KMS-11 (cell line): ENCODE data around the gene STPG1.

Experiments used
- H2AFZ ChIP-seq: fragments of 200-600 bp; sonication (generic); 2 replicates; pipeline ENCODE4 v1.6.1; 2016; ENCODE audit warnings: antibody characterized with exemption, mixed run types, low read depth
- H3K27ac ChIP-seq: fragments of 200-600 bp; sonication (generic); 2 replicates; pipeline ENCODE4 v1.6.1; 2016; ENCODE audit warnings: mild to moderate bottlenecking, mixed run types
- H3K27me3 ChIP-seq: fragments of 200-600 bp; sonication (generic); 2 replicates; pipeline ENCODE4 v1.6.1; 2017; ENCODE audit warnings: mild to moderate bottlenecking, low read depth, mixed run types, moderate library complexity; ENCODE audit not compliant: insufficient read depth
- H3K36me3 ChIP-seq: fragments of 200-600 bp; sonication (generic); 2 replicates; pipeline ENCODE4 v1.6.1; 2017; ENCODE audit warnings: mild to moderate bottlenecking, mixed run types; ENCODE audit not compliant: insufficient read depth
- H3K4me1 ChIP-seq: fragments of 200-600 bp; sonication (generic); 2 replicates; pipeline ENCODE4 v1.6.1; 2016; ENCODE audit warnings: mild to moderate bottlenecking, low read depth, mixed run types; ENCODE audit not compliant: poor library complexity, severe bottlenecking
- H3K4me2 ChIP-seq: fragments of 200-600 bp; sonication (generic); 2 replicates; pipeline ENCODE4 v1.7.0; 2016; ENCODE audit warnings: mild to moderate bottlenecking, mixed run types
- H3K4me3 ChIP-seq: fragments of 200-600 bp; sonication (generic); IDR thresholded peaks from 2 replicates; pipeline ENCODE4 v1.6.1; 2017; ENCODE audit warnings: low read depth, low read length, mixed read lengths; ENCODE audit not compliant: insufficient read depth
- H3K79me2 ChIP-seq: fragments of 200-600 bp; sonication (generic); 2 replicates; pipeline ENCODE4 v1.6.1; 2016; ENCODE audit warnings: low read depth, mixed run types; ENCODE audit not compliant: insufficient read depth
- H3K9ac ChIP-seq: fragments of 200-600 bp; sonication (generic); 2 replicates; pipeline ENCODE4 v1.6.1; 2016; ENCODE audit warnings: mild to moderate bottlenecking, mixed run types
- H4K20me1 ChIP-seq: fragments of 200-600 bp; sonication (generic); 2 replicates; pipeline ENCODE4 v1.6.1; 2016; ENCODE audit warnings: mild to moderate bottlenecking, mixed run types; ENCODE audit not compliant: insufficient read depth
- CTCF ChIP-seq: fragments of 200-600 bp; sonication (generic); conservative IDR thresholded peaks from 2 replicates; pipeline ENCODE4 v1.6.1; 2017; ENCODE audit warnings: low read depth, mild to moderate bottlenecking, antibody characterized with exemption, low read length, moderate library complexity, mixed read lengths

Gene STPG1

GRCh38 chr1:24382165-24382577, 31.4 kb downstream of the STPG1 start:
- TF ChIP-seq CTCF = no peak
- no peak overlapping the region for H3K9ac ChIP-seq
- no peak overlapping the region for H2AFZ ChIP-seq
- peaks cover 38% of the 10 kb centered on the region for H3K4me1 ChIP-seq
- no peaks in the 10 kb centered on the region for H3K27me3 ChIP-seq
- H3K4me3 ChIP-seq = no peak overlapping the region
- no peaks in the 10 kb centered on the region for H4K20me1 ChIP-seq
- no peaks in the 10 kb centered on the region for H3K79me2 ChIP-seq
- H3K27ac ChIP-seq = no peak overlapping the region
- H3K36me3 ChIP-seq = no peaks in the 10 kb centered on the region
- H3K4me2 ChIP-seq = no peak overlapping the region

- H3K79me2 ChIP-seq = no peaks in the 10 kb centered on the region
- no peaks in the 10 kb centered on the region for H3K27me3 ChIP-seq
- no peaks in the 10 kb centered on the region for H3K36me3 ChIP-seq
- TF ChIP-seq CTCF = no peak
- no peak overlapping the region for H3K27ac ChIP-seq
- no peak overlapping the region for H3K4me3 ChIP-seq
- no peak overlapping the region for H3K4me2 ChIP-seq
- no peak overlapping the region for H3K9ac ChIP-seq
- H2AFZ ChIP-seq = no peak overlapping the region
- H4K20me1 ChIP-seq = no peaks in the 10 kb centered on the region
- peaks cover 29% of the 10 kb centered on the region for H3K4me1 ChIP-seq
Measured at GRCh38 chr1:24381256-24381655, 32.3 kb downstream of the STPG1 start.

GRCh38 chr1:24380508-24380907, 33.1 kb downstream of the STPG1 start:
- H3K4me3 ChIP-seq = no peak overlapping the region
- H3K9ac ChIP-seq = no peak overlapping the region
- no peak for TF ChIP-seq CTCF

GRCh38 chr1:24379733-24380315, 33.8 kb downstream of the STPG1 start:
- H3K27me3 ChIP-seq = no peaks in the 10 kb centered on the region
- no peaks in the 10 kb centered on the region for H4K20me1 ChIP-seq
- H3K4me2 ChIP-seq = no peak overlapping the region
- no peaks in the 10 kb centered on the region for H3K79me2 ChIP-seq
- H3K27ac ChIP-seq = no peak overlapping the region
- no peak overlapping the region for H3K9ac ChIP-seq
- H3K4me3 ChIP-seq = no peak overlapping the region
- TF ChIP-seq CTCF = no peak
- H2AFZ ChIP-seq = no peak overlapping the region
- peaks cover 15% of the 10 kb centered on the region for H3K4me1 ChIP-seq
- no peaks in the 10 kb centered on the region for H3K36me3 ChIP-seq

More at GRCh38 chr1:24380508-24380907, 33.1 kb downstream of the STPG1 start:
- no peak overlapping the region for H3K4me2 ChIP-seq
- no peaks in the 10 kb centered on the region for H3K27me3 ChIP-seq
- no peaks in the 10 kb centered on the region for H3K79me2 ChIP-seq
- H3K36me3 ChIP-seq = no peaks in the 10 kb centered on the region
- H4K20me1 ChIP-seq = no peaks in the 10 kb centered on the region
- H2AFZ ChIP-seq = no peak overlapping the region
- H3K4me1 ChIP-seq = peaks cover 22% of the 10 kb centered on the region
- no peak overlapping the region for H3K27ac ChIP-seq
